NCI-H1417 treated with DMSO at 0.1 percent for 48 hours (cell line): ENCODE results near the gene SLC6A19.

Source experiments
- DNase-seq: peaks from one replicate; lab custom pipeline; 2025; lab: John Stamatoyannopoulos, UW

SLC6A19 gene

GRCh38 chr5:1166370-1166769 is 35.0 kb upstream of the SLC6A19 start:
- no peak for DNase-seq

DNA sequence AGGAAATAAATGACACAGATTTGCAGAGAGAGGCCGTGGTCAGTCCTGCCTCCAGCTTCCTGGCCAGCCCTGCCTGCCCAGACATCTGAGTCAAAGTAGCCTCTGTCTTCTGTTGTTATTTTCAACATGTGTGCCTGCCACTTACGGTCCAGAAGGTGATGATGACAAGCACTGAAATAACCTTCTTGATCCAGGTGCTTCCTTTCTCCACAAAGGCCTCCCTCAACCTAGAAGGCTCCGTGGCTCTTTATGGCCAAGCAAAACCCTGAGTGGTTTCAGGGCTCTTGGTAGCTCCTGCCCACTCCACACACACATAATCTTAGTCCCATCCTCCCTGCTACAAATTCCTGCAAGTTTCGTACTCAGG is 34.1 kb upstream of the SLC6A19 start:
- DNase-seq, result no peak

GRCh38 chr5:1167728-1168709 is 33.4 kb upstream of the SLC6A19 start:
- DNase-seq, result peak; percentile 51

DNA sequence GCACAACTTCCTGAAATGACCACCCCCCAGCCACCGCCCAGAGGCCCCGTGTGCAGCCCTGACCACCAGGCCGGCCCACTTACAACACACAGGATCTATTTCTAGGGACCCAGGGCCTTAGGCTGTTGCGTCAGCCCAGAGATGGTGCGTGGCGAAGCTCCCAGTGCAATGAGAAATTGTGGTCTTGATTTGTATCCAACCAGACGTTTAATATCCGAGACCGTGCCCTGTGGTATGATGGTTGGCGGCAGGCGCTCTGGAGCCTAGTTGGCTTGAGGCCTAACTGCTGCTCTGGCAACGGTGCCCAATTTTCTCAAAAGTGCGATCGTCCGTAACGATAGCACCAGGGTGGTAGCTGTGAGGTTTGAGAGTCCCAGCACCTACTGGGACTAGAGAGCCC is 32.6 kb upstream of the SLC6A19 start:
- no peak for DNase-seq

- no peak for DNase-seq
Measured at GRCh38 chr5:1169211-1170115, 31.9 kb upstream of the SLC6A19 start.

GRCh38 chr5:1171340-1171941 is 30.0 kb upstream of the SLC6A19 start:
- DNase-seq, result no peak

DNA sequence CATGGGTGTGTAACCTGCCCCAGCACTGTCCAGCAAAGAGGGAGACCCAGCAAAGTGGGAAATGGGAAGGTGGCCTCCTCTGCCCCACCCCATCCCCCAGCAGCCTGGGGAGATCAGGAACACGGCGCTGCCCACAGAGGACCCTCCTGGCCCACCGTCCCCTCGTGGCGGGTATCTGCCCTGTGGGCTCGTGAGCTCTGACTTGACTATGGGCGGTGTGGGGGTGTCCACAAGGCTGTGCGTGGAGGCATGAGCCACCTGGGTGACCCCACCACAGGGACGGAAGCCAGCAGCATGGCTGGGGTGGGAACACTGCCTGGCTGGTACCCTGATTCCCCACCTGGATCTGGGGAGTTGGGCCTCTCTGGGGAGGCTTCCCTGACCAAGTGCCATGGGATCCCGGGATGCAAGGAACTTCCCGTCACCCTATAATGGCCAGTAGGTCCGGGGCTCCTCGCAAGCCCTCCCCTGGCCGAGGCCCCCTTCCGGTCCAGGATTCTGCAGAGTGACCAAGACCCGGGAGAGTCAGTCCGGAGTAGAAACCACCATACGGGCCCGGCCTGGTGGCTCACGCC is 29.3 kb upstream of the SLC6A19 start:
- DNase-seq, result no peak

- DNase-seq, result no peak
Measured at GRCh38 chr5:1172670-1173404, 28.6 kb upstream of the SLC6A19 start.

DNA sequence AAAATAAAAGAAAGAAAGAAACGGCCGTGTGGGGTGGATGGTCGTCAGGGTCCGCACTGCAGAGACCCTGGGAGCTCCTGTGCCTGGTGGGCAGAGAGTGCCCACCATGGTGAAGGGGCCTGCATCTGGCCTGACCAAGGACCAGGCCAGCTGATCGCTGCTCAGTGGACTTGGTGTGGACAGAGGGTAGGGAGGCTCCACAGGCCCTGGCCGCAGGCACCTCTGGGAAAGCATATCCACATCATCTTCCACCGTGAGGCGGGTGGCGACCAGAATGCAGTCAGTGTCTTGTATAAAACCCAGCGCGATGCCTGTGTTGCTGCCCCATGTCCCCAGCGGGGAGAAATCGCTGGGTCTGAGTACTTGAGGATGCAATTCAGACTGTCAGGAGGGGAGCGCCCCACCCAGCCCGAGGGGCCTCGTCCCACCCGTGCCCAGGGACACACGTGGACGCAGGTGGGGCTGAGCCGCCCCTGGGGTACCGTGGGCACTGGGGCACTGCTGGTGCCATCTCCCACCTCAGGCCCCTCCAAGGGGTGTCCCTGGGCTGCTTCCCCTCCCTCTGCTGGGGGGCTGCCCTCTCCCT is 27.8 kb upstream of the SLC6A19 start:
- DNase-seq, result no peak

- DNase-seq, result no peak
Measured at GRCh38 chr5:1174122-1174936, 27.1 kb upstream of the SLC6A19 start.

DNA sequence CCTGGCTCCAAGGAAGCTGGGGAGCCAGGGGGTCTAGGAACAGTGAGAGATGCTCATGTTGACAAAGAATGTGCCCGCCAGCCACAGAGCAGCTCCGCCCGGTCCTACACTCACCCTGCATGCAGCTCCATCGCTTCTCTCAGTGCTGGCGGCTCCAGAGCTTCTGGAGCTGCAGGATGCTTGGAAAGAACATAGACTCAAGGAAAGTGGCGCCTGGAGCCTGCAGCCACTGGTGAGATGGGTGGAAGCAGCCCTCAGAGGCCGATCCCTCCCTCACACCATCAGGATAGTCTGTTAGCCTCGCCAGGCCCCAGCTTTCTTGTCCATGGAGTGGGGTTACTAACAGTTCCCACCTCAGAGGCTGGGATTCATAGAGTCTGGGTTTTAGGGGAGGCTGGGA is 26.4 kb upstream of the SLC6A19 start:
- no peak for DNase-seq

- DNase-seq, result no peak
Measured at GRCh38 chr5:1175801-1176472, 25.5 kb upstream of the SLC6A19 start.

- no peak for DNase-seq
Measured at GRCh38 chr5:1176473-1177391, 24.7 kb upstream of the SLC6A19 start.

- DNase-seq, result no peak
Measured at GRCh38 chr5:1177826-1178528, 23.4 kb upstream of the SLC6A19 start.

DNA sequence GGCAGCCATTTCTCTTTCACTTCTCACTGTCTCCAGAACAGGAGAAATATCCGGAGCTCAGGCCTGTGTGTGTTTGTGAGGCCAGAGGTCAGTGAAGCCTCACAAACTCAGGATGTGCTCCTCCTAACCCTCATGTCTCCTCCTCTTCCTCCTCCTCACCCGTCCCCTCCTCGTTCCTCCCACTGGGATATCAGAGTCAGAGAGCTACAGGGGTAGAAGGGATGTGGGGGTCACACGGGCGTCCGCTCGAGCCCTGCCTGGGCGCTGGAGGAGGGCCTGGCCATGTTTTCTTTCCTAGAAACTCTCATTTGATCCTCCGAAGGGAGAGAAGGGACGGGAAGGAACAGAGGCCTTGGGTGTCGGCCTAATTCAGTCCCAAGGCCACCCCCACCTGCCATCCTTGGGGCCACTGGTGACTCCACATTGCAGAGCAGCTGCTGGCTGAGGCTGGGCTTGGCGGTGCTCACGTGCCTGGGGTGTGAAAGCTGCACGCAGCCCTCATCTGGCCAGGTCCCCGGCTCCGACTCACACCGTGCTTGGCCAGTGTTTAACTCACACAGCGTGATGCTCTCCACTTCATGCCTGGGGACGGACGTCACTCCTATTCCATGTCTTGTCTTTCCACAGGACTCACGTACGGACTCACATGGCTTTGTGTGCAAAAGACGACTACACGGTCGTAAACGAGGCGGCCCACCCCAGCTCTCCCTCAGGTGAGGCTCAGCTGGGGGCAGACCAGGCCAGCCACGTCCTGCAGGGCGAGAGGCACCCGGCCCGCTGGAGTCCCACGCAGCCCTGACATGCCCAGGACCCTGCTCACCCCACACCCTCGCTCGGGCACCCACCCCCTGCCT is 22.6 kb upstream of the SLC6A19 start:
- DNase-seq, result no peak

DNA sequence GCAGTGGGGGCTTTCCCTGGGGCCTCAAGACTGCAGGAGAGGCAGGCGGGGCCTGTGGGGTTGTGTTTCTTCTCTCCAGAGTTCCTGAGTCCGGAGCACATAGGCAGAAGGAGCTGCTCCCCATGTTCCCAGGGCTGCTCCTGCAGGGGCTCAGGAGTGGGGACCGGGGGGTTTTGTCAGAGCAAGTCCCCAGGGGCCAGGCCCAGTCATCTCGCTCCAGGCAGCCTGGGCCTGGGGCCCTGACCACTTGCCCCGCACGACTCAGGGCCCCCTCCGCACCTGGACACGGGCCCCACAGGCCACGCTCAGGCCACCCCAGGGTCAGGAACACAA is 22.0 kb upstream of the SLC6A19 start:
- no peak for DNase-seq

GRCh38 chr5:1180096-1180495 is 21.3 kb upstream of the SLC6A19 start:
- DNase-seq, result no peak
